ENCODE results near the gene RUNX1.
"Not testable (repeated sequence)": the region's sequence is repeated elsewhere in the genome, so short reads cannot be mapped to it uniquely, and the experiment has no call there.

The RUNX1 gene

DNA sequence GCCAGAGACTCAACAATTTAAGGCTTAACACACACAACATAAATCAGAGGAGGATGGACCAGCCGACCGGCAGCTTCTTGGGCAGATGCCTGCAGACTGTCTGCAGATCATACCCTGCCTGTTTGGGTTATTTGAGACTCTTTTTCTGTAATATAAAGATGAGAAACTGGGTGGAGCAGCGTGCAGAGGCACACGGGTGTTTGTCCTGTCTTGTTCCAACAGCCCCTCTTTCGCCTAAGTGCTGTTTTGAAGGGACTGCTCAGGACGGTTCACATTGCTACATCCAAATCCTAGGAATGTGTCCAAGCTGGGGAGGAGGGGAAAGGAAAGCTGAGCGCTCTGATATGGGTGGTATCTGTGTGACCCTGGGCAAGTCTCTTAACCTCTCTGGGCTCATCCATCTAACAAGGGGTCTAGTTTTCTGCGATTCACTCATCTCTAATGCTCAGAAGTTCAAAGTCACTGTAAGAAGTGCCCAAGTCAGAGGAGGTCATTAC, 230.4 kb downstream of the RUNX1 start:
- in situ Hi-C loops (cut with MboI; ENCODE audit: low sequenced_read_pairs), result no loop called here

DNA sequence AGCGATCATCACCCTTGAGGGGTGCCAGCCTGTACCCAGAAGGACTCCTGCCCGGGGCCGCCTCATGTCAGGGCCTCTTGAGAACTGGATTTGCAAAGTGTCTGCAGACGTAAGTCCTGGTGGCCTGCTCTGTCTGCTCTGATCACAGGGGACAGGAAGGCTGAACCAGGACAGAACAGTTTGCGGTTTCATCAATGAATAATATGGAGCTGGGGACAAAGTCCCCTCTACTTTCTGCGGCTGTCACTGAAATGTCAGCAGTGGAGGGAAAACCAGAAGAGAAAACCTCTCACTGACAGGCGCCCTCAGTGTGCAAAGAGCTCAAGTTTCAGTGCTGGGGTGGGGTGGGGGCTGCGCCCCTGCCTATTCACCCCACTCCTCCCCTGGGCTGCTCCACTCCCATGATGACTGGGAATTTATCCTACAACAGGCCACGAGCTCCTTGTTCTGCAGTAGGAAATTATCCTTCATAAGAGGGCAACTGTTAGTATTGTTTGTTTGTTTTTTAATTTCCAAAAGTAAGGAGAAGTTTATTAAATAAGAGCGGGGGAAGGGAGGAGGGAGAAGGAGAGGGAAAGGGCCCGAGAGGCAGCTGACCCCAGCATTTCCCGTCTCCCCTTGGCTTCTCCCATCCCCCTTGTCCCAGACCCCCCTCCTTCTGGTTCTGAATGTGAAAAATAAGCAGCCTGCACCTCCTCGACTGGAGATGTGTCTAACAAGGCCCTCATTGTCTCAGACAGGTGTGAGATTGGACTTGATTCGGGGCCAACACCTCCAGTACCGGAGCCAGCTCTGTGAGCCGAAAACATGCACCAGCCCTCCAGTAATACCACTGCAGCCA, 231.1 kb downstream of the RUNX1 start:
- in situ Hi-C loops (cut with MboI; ENCODE audit: low sequenced_read_pairs), result no loop called here

DNA sequence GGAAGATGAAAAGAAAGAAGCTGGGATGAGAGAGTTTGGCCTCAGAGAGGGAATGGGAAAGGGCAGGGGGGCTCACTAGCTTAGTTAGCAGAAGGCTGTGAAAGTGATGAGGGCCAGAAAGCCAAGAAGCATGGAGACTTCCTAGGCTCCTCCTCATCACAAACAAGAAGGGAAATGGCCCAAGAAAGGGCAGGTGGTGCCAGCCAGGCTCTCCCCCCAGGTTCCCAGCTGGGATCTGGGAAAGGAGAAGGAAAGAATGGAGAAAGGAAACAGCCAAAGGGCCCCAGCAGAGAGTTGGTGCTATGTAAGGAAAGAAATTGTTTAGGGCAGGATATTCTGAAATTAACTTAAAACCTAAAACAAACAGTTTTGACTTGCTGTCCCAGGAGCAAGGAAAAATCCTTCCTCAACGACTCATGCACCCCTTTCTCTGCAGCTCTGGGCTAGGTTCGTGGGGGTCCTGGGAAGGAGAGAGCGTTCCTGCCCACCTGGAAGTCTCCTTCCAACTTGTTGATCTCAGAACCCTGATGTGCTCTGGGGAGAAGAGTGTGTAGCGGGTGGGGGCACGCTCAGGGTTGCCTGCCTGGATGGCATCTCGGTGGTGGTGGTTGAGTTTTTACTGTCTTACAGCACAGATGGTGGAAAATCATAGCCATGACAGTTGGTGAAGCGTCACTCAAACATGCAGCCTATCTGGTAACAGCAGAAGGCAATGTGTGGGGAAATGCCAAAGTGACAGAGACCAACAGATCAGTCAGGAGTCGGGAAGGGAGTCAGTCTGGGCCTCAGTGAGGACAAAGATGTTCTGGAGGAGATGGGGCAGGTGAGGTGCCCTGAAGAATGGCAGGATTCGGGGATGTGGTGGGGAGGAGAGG, 233.0 kb downstream of the RUNX1 start:
- in situ Hi-C loops (cut with MboI; ENCODE audit: low sequenced_read_pairs), result no loop called here

- in situ Hi-C loops (cut with MboI; ENCODE audit: low sequenced_read_pairs), result no loop called here
These were observed 234.6 kb downstream of the RUNX1 start for GRCh38 chr21:34814529-34814951.

- in situ Hi-C loops (cut with MboI; ENCODE audit: low sequenced_read_pairs), result no loop called here
These were observed 235.7 kb downstream of the RUNX1 start for GRCh38 chr21:34813266-34813894.

- in situ Hi-C loops (cut with MboI; ENCODE audit: low sequenced_read_pairs), result no loop called here
These were observed 236.4 kb downstream of the RUNX1 start for GRCh38 chr21:34812504-34813265.

- in situ Hi-C loops (cut with MboI; ENCODE audit: low sequenced_read_pairs), result no loop called here
These were observed 237.7 kb downstream of the RUNX1 start for GRCh38 chr21:34811368-34811767.

DNA sequence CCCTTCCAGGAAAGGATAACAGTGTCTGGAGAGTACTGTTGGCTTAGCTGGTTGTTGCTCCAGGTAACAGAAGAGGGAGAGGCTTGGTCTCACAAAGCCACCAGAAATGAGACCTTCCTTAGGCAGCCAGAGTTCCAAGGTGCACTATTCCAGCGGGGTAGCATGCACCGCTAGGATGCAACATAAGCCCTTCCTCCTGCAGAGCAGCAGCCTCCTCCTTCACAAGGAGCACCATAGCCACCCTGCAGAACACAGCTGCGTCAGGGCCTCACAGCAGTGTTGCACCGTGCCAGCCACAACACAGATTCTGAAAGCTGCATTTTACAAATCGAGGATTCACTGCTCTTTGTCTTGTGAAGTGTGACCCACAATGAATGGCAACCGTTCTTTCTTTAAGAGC, 238.3 kb downstream of the RUNX1 start:
- in situ Hi-C loops (cut with MboI; ENCODE audit: low sequenced_read_pairs), result no loop called here

GRCh38 chr21:34809822-34810221, 239.3 kb downstream of the RUNX1 start:
- in situ Hi-C loops (cut with MboI; ENCODE audit: low sequenced_read_pairs), result no loop called here

GRCh38 chr21:34808569-34809204, 240.4 kb downstream of the RUNX1 start:
- in situ Hi-C loops (cut with MboI; ENCODE audit: low sequenced_read_pairs), result no loop called here

DNA sequence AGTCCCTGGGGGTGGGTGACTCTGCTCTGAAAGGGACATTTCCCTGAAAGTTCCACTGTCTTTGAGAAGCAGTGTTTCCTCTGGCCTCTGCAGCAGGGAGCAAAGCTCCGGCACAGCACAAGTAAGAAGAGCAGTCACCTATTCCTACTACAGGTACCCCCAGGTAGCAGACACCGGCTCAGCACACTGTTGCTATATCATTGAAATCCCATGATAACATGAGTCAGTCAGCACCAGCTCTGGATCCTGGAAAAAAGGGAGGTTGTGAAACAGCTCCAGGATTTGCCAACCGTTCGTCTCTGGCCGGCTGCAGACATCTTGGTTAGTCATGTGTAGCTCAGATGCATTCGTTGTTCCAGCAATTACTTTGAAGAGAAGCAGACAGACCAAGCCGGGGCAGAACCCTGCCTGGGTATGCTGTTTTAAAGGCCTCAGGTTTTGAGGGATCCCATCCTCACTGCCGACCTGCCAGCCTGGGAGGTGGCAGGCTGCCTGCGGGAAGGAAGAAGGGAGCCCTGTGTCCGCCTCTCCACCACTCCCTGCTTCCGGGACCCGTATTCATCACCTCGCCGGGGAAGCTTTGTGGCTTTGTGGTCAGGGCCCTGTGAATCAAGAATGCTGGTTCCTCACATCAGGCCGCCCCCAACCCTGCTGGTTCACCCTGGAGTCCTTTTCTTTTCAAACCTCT, 241.1 kb downstream of the RUNX1 start:
- in situ Hi-C loops (cut with MboI; ENCODE audit: low sequenced_read_pairs), result no loop called here

DNA sequence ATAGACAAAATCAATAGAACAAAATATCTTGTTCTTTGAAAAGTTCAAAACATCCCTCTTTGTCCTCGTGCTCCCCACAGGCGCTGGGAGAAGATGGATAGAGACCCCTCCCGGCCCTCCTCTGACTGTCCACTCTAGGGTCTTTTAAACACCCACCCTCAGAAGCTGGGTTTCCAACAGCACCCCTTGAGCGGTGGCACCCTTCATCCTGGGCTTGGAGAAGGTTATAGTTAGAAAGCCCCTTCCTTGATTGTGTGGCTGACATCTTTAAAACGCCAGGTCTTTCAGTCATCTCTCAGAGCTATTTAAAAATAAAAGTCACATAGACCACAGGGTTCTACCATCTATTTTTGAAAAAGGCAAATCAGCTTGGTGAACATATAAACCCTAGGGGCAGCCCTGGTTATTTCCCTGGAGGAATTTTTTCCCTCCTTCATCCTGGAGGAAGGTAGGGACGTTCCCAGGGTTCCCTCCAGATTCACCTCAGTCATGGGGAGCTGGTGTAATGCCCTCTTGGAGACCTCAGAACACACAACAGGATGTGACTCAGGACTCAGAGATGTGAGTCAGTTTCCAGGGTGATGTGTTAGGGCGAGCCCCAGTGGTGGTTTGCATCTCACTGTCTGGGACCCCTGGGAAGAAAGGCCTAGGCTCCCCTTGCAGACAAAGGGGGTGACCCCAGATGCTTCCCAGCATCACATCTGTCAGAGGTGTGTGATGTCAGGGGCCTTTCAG, 241.8 kb downstream of the RUNX1 start:
- in situ Hi-C loops (cut with MboI; ENCODE audit: low sequenced_read_pairs), result no loop called here

DNA sequence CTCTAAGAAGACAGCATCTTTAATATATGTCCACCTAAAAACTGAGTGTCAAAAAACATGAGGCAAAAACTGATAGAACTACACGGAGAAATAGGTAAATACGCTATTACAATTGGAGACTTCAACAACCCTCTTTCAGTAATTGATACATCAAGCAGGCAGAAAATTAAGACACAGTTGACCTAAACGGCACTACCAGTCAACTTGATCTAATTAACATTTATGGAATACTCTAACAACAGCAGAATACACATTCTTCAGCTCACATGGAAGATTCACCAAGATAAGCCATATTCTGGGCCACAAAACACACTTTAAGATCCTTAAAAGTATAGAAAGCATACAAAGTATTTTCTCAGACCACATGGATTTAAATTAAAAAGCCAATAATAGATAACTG, 242.7 kb downstream of the RUNX1 start:
- in situ Hi-C loops (cut with MboI; ENCODE audit: low sequenced_read_pairs), result no loop called here

DNA sequence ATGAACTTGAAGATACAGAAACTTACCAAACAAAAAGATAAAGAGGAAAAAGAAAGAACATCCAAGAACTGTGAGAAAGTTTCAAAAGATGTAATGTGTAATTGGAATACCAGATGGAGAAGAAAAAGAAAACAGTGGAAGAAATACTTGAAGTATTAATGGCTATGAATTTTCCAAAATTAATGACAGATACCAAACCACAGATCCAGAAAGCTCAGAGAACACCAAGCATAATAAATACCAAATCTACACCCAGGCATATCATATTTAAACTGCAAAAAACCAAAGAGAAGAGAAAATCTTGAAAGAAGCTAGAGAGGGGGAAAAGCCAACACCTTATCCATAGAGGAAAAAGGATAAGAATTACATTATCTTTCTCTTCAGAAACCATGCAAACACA, 243.9 kb downstream of the RUNX1 start:
- in situ Hi-C loops (cut with MboI; ENCODE audit: low sequenced_read_pairs), result no loop called here

DNA sequence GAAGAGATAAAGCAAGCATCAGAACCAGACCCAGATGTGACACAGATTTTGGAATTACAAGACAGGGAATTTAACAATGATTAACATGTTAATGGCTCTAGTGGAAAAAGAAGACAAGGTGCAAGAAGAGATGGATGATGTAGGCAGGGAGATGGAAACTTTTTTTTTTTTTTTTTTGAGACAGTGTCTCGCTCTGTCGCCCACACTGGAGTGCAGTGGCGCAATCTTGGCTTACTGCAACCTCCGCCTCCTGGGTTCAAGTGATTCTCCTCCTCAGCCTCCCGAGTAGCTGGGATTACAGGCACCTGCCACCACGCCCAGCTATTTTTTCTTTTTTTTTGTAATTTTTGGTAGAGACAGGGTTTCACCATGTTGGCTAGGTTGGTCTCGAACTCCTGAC, 244.5 kb downstream of the RUNX1 start:
- in situ Hi-C loops (cut with MboI; ENCODE audit: low sequenced_read_pairs), result not testable (repeated sequence)

DNA sequence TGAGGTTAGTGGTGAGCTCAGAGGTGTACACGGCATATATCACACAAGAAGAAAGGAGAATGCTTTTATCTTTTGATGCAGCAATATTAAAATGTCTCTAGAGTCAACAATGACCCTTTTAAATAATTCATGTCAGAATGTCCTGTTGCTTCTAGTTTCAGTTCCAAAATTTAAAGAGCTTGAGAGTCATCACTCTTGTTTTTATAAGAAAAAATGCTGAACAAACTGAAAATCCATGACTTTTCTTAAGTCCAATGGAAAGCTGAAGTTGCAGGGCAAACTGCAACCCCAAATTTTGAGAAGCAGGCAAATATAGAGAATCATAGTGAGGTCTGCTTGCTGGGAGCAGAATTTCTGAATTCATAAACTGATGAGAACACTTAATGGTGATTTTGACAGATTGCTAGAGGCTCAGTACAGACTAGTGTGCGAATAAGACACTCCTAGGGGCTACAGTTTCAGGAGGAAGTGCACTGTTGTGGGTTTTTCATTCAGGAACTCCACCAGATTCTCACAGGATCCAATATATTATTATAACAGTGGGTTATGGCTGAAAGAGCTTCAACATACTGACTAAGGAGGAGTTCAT, 245.2 kb downstream of the RUNX1 start:
- in situ Hi-C loops (cut with MboI; ENCODE audit: low sequenced_read_pairs), result no loop called here

DNA sequence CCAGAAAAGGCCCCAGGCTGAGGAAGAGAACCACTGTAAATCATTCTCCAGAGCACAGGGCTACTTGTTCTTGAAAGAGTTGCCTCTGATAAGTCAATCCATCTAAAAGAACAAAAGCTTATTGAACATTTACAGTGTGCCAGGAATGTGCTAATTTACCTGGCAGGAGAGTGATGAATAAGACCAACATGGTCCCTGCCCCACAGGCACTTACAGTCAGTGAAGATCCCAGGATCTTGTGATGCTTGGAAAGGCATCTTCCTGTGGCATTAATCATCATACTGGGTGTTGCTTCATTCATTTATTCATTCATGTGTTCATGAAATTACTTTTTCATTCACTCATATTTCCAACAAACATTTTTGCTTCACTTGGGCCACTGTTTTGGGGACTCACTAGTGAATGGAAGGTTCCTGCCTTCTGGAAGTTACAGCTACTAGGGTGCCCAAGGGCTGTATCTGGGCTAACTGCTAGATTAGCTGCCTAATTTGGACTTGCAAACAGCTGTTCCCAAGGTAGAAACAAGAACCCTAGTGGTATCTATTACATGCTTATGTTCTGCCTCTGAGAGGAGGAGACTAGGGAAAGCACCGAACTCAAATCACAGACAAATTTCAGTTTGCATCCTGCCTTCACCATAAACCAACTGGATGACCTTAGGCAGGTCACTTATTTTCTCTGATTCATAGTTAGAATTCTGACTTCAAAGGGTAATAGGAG, 246.8 kb downstream of the RUNX1 start:
- in situ Hi-C loops (cut with MboI; ENCODE audit: low sequenced_read_pairs), result no loop called here
